T-helper 22 cell (primary cell): Measurements from ENCODE around the gene ZFYVE19.

Experiments
- DNase-seq: peaks from one replicate; pipeline ENCODE4 v3.0.0-alpha.2; 2020; ENCODE audit warnings: low read depth

Gene ZFYVE19

DNA sequence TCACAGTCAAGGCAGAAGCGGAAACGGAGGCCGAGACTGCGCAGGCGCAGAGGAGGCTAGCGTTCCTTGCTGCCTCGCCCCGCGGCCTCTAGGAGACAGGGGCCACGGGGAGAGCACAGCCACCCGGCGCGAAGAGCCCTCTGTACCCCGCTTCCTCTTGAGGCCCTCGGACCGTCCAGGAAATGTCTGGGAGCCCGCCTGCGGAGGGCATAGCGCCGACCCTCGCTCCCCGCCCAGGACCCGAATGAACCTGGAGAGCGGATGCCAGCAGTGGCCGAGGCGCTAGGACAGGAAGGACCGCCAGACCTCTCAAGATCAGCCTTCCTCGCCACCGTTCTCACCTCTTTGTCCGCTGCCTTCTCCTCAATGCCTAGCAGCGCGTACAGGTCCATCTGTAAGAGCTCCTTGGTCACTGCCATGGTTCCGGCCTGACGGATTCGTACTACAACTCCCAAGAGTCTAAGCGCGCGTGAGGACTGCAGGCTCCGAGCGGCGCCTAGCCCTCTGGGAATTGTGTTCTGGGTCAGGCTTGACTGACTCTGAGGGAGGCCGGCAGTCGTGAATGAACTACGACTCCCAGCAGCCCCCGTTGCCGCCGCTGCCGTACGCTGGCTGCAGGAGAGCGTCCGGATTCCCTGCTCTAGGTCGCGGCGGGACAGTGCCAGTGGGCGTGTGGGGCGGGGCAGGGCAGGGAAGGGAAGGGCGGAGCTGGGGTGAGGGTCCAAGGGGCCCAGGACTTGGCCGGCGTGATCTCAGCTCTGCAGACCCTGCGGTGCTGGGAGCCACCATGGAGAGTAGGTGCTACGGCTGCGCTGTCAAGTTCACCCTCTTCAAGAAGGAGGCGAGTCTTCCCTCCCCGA, at the start of gene ZFYVE19, which contains the start of gene DNAJC17:
Gene ZFYVE19, plus strand, starts transcription at position 62 of the 860 bp plus-strand sequence. Its CDS starts 501 bp downstream, at position 563.
Gene DNAJC17, minus strand, starts transcription at position 446 of the 860 bp plus-strand sequence. Its CDS starts 27 bp downstream, at position 419.
- peak; percentile 92 for DNase-seq

- DNase-seq, result no peak
These were observed 46.9 kb upstream of the ZFYVE19 start for GRCh38 chr15:40759961-40760360.

DNA sequence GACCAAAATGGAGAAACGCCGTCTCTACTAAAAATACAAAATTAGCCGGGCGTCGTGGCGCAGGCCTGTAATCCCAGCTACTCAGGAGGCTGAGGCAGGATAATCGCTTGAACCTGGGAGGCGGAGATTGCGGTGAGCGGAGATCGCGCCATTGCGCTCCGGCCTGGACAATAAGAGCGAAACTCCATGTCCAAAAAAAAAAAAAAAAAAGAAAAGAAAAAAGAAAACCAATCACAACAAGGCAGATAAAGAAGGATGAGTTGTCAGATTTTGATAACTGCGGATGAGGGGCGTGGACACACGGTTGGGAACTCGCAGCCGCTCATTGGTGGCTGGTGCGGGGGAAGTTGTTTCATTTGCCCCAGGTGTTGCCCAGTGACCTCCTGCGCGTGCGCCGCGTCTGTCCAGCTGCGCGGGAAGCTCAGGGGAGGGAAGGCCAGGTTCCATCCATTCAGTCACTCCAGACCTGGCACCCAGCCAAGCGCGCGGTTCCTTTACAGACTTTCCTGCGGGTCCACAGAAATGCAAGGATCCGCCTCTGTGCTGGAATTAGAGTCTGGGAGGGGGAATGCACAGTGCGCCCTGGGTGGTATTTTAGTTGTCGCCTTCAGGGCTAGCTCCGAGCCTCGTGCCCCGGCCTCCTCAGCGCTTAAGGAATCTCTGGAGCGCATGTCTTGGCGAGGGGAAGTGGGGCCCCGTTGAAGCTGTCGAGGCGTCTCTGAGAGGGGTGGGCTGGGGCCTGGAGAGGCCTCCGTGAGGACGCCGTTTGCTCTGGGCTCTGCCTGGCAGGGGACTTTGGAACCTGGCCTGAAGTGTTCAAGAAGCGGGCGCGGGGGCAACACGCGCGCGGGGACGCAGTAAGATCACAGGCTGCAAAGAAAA, 43.7 kb upstream of the ZFYVE19 start:
- DNase-seq, result no peak

DNA sequence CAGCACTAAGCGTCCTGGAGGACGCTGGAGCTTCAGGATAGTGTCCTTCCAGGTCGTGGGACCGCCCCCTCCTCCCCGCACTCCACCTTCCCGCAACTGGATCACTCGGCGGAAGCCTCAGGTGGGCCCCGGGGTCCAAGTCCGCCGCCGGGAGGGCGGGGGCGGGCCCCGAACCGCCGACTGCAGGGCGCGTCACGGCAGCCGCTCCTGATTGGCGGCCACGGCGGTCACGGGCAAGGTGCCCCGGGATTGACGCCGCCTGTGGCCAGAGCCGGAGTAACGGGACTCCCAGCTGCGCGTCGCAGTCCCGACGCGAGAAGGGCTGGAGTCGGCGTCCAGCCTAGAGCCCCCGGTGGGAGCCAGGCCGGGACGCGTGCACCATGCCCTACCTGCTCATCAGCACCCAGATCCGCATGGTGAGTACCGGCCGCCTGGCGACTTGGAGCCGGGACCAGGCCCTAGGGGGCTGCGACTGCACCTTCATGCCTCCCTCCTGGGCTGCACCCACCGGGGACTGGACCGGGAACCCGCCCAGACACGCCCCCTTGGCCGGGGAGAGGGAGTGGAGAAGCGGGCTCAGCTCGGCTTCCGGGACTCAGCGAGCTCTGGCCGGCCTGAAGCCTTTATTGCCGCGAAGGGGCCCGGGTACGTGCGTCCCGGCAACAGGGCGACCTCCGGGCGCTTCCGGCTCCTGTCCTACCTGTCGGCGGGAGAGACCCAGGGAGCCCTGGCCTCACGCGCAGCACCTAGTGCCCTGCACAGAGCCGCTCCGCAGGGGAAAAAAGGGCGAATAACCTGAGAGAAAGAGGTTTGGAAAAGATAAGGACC, 42.9 kb upstream of the ZFYVE19 start, which contains the start of gene GCHFR:
Gene GCHFR, plus strand, starts transcription at position 268 of the 828 bp plus-strand sequence. Its CDS starts 113 bp downstream, at position 381.
- peak; percentile 67 for DNase-seq

DNA sequence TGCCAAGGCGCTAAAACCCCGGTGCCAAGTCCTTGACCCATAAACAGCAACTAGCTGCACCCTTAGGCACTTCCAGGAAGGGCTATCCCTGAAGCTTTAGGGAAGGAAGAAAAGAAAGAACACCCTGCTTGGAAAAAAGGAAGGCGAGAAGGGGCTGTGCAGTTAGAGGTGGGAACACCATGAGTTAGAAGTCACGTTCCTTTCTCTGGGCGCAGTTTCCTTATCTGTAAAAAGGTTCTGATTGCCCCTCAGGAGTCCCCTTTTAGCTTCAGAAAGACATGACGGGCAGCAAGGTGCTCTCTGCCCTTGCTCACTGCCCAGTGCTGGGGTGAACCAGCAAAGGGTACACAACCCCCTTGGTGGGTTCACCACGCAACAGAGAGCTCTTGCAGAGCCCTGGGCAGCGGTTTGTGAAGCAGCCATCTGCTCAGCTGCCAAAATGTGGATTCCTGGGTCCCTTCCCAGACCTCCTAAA, 42.2 kb upstream of the ZFYVE19 start:
- no peak for DNase-seq

- no peak for DNase-seq
These were observed 40.6 kb upstream of the ZFYVE19 start for GRCh38 chr15:40766194-40766815.

DNA sequence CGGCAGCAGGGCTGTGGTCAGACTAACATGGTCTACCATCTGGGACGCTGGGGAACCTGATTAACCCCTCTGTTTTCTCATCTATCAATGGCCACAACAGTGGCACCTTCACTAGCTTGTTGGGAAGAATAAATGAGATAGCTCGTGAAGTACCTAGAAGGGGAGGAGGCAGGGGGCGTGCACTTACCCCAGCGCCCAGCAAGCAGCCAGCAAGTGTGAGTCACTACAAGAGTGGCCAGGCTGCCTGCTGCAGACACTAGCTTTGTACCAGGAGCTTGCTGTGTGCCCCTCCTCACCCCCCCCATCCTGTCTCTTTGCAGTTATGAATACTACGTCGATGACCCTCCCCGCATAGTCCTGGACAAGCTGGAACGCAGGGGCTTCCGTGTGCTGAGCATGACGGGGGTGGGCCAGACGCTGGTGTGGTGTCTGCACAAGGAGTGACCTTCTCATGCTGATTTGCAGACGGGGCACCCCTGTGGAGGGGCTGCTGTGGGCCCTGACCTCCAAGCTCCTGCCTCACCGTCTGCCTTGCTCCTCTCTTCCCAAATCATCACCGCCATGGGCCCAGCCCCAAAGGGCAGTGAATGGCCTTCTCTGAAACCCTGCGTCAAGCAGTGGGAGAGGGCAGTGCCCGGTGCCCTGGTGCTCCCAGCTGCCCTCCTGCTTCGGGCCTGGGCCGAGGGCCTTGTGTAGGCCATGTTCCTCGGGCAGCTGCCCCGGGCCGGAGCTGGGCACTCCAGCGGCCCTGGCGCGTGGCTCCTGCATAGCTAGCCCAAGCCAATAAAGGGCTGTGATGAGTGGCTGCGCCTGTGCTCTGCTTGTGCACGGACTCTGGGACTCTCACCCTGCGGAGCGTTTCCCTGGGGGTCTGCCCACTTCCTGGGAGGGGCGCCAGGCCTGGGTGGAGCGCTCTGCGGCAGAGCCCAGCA, 39.7 kb upstream of the ZFYVE19 start:
- no peak for DNase-seq

DNA sequence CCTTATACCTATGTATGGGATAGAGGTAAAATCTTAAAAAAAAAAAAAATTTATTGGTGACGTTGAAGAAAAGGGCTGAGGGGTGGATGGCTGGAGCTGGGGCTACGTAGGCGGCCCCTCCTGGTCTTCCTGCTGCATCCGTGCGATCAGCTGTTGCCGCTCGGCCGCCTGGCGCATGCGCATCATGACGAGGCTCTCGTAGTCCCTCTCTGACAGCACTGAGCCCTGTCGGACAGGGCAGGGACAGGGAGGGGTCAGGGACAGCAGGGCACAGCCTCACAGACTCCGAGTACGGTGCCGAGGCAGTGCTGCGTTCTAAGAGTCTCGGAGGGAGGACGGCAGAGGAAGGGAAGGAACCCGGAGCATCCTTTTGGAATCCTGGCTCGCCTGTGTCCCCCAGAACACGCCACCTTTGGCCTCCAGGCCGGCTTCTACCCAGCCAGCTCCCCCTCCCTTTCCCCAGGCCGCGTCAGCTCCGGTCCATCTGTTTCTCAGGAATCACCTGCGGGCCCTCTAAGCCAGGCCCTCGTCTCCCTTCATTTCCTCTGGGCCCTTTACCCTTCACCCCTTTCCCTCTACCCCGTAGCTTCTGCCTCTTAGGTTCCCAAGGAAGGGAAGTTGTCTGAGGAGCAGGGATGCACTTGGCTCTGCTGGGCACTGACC, 38.9 kb upstream of the ZFYVE19 start:
- no peak for DNase-seq

DNA sequence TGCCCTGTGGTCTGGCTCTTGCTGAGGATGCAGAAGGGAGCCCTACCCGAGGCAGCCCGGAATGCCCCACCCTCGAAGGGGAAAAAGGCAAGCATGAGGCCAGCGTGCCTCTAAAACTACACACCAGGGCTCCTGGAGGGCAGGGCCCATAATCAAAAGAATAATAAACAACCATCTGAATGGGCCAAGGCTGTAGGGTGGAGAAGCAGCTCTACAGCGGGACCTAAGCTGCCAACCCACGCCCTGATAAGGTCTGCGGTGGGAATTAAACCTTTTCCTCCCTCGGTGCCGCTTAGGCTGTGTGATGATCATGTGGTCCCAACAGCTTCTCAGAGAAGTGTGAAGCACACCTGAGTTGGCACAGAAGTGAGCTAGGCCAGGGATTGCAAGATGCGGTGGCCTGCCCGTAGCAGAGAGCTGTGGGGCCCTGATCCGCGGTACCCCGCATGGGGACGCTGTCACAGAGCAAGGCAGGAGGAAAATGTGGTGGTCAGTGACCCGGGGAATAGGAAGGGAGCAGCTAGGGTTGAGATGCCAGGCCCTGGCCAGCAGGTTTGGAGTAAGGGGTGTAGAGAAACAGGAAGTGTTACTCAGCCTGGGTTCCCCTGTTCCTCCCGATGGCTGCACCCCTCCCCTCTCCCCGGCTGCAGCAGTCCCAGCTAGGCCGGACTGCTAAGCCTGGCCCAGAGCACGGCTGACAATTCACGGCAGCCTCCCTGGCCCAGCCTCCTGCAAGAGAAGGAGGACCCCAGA, 38.2 kb upstream of the ZFYVE19 start:
- no peak for DNase-seq

DNA sequence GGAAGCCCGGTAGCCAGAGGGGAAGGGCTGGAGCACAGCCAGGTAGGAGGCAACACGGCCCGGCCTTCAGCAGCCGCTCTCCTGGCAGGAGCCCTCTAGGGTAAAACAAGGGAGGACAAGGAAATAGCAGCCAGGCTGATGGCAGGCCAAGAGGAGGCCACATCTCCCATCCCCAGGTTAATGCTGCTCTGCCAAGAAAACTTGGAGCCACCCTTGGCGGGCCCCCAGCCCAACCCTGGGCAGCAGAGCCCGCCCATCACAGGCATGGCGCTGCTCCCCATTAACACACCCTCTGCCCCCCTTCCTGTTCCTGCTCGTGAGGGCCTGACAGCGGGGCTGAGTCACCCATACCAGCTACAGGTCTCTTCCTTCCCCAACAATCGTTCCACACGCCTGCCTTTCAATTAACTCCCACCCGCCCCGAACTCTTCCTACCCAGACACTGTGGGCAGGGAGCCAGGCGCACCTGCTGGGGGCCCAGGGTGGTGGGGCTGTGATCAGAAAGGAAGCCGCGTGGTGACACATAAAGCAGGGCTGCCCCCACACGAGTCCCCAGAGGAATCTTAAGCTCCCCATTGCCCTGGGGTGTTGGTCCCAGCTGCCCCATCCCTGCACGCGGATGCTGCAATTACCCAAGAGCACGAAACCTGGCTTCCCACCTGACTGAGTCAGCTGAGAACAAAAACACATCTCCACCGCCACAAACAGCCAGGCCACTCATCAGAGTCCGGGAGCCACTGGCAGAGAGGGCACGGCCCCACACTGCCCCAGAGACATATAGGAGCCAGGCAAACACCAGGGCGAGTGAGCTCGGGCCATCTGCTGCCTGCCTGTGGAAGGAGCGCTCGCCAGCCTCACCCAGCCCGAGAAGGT, 37.4 kb upstream of the ZFYVE19 start, which contains the start of gene C15orf62:
Gene C15orf62, plus strand, starts transcription at position 707 of the 873 bp plus-strand sequence. CDS start 516 bp downstream, outside the sequence.
- peak; percentile 21 for DNase-seq

DNA sequence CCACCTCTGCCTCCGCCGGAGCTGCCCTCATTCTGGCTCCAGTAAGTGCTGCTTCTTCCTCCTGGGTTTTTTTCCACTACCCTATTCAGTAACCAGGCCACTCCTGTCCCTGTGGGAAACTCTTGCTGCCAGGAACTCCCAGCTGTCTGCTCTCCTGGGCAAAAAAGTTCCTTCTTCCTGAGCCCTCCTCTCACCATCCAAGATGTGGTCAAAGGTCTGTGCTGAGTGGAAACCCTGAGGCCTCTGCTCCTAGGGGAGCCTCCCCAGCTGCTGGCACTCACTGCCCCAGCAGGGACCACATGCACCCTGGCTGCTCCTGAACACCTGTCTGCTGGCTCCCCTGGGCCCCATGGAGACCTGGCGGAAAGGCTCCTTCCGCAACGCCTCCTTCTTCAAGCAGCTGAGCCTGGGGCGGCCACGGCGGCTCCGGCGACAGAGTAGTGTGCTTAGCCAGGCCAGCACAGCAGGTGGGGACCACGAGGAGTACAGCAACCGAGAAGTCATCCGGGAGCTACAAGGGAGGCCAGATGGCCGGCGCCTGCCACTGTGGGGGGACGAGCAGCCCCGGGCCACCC, 36.7 kb upstream of the ZFYVE19 start:
- DNase-seq, result no peak

DNA sequence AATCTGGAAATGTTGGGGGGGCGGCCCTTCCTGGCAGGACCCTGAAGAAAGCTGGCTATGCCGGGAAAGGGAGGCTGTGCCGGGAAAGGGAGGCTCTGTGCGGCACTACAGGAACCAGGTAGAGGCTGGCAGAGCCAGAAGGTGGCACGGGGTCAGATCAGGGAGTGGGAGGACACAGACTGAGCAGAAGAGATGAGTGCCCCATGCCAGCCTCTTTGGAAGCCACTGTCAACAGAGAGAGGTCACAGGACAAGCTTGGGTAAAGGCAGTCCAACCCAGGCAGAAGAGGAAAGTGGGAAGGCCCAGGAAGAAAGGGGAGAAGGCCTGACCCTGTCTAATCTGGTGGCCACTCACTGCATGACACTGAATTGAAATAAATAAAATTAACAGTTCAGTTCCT, 35.6 kb upstream of the ZFYVE19 start:
- no peak for DNase-seq

DNA sequence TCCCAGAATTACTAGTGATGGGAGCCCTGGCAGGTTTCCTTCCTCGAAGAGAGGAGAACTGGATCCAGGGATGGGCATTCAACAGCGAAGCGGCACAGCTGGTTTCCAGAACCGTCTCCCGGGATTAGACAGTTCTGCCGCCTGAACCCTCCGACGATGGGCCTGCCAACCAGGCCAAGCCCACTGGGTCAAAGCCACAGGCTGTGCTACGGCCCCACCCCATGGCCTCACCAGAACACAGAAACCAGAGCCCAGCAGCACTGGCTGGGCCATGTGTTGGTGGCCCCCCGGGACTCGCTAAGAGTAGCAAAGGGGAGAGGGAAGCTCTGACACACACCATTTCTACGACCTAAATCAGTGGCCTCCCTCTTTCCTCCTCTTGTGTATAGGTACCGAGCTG, 34.9 kb upstream of the ZFYVE19 start:
- DNase-seq, result no peak

DNA sequence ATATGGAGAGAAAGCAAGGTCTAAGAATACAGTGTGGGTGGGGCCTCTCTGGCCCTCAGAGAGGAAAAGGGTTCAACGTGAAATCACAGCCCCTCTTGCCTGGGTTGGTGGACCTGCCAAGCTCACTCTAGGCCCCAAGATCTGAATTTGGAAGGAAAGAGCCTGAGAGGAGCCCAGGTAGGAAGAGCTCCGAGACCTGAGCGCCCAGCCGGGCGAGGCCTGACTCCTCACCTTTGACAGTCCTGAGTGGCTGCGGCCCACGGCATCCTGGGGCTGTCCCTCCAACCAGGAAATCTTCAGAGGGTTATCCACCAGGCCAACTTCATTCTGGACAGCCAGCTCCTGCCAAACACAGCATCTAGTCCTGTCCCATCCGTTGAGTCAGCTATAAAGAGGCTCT, 33.4 kb upstream of the ZFYVE19 start:
- no peak for DNase-seq

GRCh38 chr15:40773902-40774301, 33.0 kb upstream of the ZFYVE19 start:
- DNase-seq, result no peak

GRCh38 chr15:40775007-40775406, 31.9 kb upstream of the ZFYVE19 start:
- no peak for DNase-seq
